Subcutaneous adipose tissue (tissue), 4 donors: Measurements from ENCODE around the gene RALB. TPM values are rescaled to one million over a fixed set of nuclear protein-coding genes. Genes with fewer than 3 reads are reported as not detected.

Source experiments
- CTCF ChIP-seq: fragments of 450-650 bp; IDR thresholded peaks from one replicate; pipeline ENCODE4 v1.5.1; 2016; ENCODE audit warnings: low read depth, mild to moderate bottlenecking, control low read depth, antibody characterized with exemption, moderate library complexity
- total RNA-seq, 4 donors: library from RNA; depleted of rRNA; stranded (reverse); fragments of >200 nt; gene quantifications; one replicate each; pipeline ENCODE4 v1.1.0, GENCODE V29; 2016

The RALB gene
- total RNA-seq, 4 donors from 2014 or later: 54.2 to 84.0 (median 56.8) TPM

- no peak for TF ChIP-seq CTCF
Observed at GRCh38 chr2:120300385-120300784, 47.7 kb downstream of the RALB start.

GRCh38 chr2:120301284-120301683 is 48.6 kb downstream of the RALB start:
- TF ChIP-seq CTCF: no peak

GRCh38 chr2:120302301-120302700 is 49.6 kb downstream of the RALB start:
- TF ChIP-seq CTCF: no peak

GRCh38 chr2:120303177-120303576 is 50.5 kb downstream of the RALB start:
- no peak for TF ChIP-seq CTCF

- no peak for TF ChIP-seq CTCF
Observed at GRCh38 chr2:120305296-120305695, 52.6 kb downstream of the RALB start.

GRCh38 chr2:120305937-120306490 is 53.4 kb downstream of the RALB start:
- TF ChIP-seq CTCF: no peak

GRCh38 chr2:120307482-120307881 is 54.8 kb downstream of the RALB start:
- TF ChIP-seq CTCF: no peak
